HUES48 (cell line): Measurements from ENCODE around the gene LTC4S.

Source experiments
- H3K27ac ChIP-seq: one replicate; pipeline ENCODE4 v1.7.0; 2013; ENCODE audit warnings: low read depth, low read length, inconsistent platforms
- H3K27me3 ChIP-seq: 2 replicates; pipeline ENCODE4 v1.6.1; 2013; ENCODE audit warnings: mild to moderate bottlenecking, low read length; ENCODE audit not compliant: control insufficient read depth, insufficient read depth
- H3K36me3 ChIP-seq: 2 replicates; pipeline ENCODE4 v1.6.1; 2013; ENCODE audit warnings: low read length; ENCODE audit not compliant: control insufficient read depth, insufficient read depth
- H3K4me1 ChIP-seq: 2 replicates; pipeline ENCODE4 v1.6.1; 2013; ENCODE audit warnings: mild to moderate bottlenecking, low read length; ENCODE audit not compliant: control insufficient read depth, insufficient read depth
- H3K4me3 ChIP-seq: 2 replicates; pipeline ENCODE4 v1.5.1; 2013; ENCODE audit warnings: mild to moderate bottlenecking, low read depth, low read length
- H3K9ac ChIP-seq: 2 replicates; pipeline ENCODE4 v1.6.1; 2013; ENCODE audit warnings: mild to moderate bottlenecking, low read depth, low read length, moderate library complexity
- H3K9me3 ChIP-seq: 2 replicates; pipeline ENCODE4 v1.6.1; 2013; ENCODE audit warnings: low read length; ENCODE audit not compliant: control insufficient read depth, insufficient read depth

The LTC4S gene

DNA sequence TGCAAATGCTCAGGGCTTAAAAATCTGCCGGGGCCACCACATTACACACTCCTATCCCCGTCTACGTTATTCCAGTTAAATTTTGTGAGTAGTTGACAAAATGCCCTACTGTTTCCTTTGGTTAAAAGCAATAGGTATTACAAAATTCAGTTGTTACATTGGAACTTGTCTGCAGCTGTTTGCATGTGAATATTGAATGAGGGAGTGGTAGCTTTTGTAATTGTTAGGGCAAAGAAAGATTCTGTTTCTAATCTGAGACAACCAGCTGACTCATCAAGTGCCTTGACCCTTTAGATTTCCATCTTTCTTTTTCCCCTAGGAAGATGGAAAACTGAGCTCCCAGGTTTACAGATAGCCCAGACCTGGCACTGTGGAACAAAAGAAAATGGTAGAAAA lies 31.0 kb upstream of the LTC4S start:
- peak overlapping the region; percentile 65 for H3K27ac ChIP-seq

DNA sequence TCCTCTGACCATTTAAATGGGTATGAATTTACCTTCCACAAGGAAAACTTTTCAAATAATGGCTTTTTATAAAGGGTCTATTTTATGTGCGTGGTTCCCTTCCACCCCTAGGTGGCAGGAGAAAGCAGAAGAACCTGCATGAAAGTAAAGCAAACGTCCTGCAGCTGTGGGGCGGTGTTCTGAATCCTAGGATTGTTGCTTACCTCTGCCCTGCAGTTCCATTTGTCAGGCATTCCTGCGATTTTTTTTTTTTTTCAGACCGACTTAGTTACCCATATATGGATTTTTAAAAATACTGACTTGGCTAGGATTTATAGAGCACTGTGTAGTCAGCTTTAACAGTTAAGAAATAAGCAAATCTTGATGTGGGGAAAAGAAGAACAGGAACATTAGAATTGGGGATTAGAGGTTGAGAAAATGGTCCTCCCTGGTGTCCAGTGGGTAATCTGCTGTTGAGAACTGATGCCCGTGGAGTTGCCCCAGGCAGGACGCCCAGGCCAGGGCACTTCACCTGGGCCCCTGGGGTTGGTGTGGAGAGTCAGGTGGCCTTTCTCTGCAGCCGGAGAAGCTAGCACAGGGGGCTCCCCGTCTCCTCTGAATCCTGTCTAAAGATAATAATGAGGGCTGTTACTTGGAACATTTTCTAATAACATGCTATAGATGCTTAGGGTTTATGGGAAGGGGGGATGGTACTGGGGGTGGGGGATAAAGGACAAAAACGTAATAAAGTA lies 30.4 kb upstream of the LTC4S start:
- Histone ChIP-seq H3K27me3 (no peaks in the 10 kb centered on the region), H3K4me1 (peaks cover 31% of the 10 kb centered on the region), H3K4me3 (no peak overlapping the region), H3K9ac (no peak overlapping the region), H3K27ac (peak overlapping the region; percentile 65), H3K36me3 (peaks cover 32% of the 10 kb centered on the region), H3K9me3 (no peaks in the 10 kb centered on the region)

More for the DNA sequence above, 31.0 kb upstream of the LTC4S start:
- Histone ChIP-seq H3K4me1 (peaks cover 31% of the 10 kb centered on the region), H3K36me3 (peaks cover 29% of the 10 kb centered on the region), H3K4me3 (no peak overlapping the region), H3K9me3 (no peaks in the 10 kb centered on the region), H3K9ac (no peak overlapping the region; the same call in 1 of the 2 replicates), H3K27me3 (no peaks in the 10 kb centered on the region)

DNA sequence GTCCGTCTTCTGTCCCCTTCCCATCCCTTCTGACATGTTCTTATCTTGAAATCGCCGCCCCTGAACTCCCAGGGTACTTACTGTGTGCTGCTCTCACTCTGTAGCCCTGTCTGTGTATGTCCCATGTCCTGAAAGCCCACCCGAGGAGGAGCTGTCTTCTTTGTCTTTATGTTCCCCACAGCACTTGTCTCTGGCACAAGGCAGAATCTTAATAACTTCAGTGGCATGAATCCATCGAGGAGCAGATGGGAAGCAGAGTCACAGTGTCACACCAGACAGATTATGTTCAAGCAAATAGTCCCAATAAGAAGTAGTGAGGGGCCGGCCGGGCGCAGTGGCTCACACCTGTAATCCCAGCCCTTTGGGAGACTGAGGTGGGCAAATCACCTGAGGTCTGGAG lies 29.7 kb upstream of the LTC4S start:
- H3K27ac ChIP-seq = no peak overlapping the region
- H3K9ac ChIP-seq = no peak overlapping the region

DNA sequence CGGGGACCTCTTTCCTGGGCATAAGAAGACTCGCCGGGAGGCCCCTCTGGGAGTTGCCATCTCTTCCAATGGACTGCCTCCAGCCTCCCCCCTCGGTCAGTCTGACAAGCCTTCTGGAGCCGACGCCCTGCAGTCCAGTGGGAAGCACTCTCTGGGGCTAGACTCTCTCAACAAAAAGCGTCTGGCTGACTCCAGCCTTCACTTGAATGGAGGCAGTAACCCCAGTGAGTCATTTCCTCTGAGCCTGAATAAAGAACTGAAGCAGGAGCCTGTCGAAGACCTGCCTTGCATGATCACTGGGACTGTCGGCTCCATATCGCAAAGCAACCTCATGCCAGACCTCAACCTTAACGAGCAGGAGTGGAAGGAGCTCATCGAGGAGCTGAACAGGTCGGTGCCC lies 28.4 kb upstream of the LTC4S start:
- Histone ChIP-seq H3K36me3 (peaks cover 50% of the 10 kb centered on the region), H3K27ac (peak overlapping the region; percentile 50), H3K9ac (no peak overlapping the region), H3K4me3 (no peak overlapping the region), H3K27me3 (no peaks in the 10 kb centered on the region), H3K4me1 (peaks cover 24% of the 10 kb centered on the region), H3K9me3 (no peaks in the 10 kb centered on the region)

More for the DNA sequence above, 29.7 kb upstream of the LTC4S start:
- Histone ChIP-seq H3K4me1 (peaks cover 31% of the 10 kb centered on the region), H3K9me3 (no peaks in the 10 kb centered on the region), H3K27me3 (no peaks in the 10 kb centered on the region), H3K4me3 (no peak overlapping the region), H3K36me3 (peaks cover 38% of the 10 kb centered on the region)

DNA sequence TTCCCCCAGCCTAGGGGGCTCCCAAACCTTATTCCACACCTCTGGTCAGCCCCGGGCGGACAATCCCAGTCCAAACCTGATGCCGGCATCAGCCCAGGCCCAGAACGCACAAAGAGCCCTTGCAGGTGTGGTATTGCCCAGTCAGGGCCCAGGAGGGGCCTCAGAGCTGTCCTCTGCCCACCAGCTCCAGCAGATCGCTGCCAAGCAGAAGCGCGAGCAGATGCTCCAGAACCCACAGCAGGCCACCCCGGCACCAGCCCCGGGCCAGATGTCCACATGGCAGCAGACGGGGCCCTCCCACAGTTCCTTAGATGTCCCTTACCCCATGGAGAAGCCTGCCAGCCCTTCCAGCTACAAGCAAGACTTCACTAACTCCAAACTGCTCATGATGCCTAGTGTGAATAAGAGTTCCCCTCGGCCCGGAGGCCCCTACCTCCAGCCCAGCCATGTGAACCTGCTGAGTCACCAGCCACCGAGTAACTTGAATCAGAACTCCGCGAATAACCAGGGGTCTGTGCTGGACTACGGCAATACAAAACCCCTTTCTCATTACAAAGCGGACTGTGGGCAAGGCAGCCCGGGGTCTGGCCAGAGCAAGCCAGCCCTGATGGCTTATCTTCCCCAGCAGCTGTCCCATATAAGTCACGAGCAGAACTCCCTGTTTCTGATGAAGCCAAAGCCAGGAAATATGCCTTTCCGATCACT lies 27.6 kb upstream of the LTC4S start:
- H3K9ac ChIP-seq = no peak overlapping the region
- H3K27me3 ChIP-seq = no peaks in the 10 kb centered on the region
- H3K4me1 ChIP-seq = peaks cover 23% of the 10 kb centered on the region
- no peaks in the 10 kb centered on the region for H3K9me3 ChIP-seq
- peaks cover 58% of the 10 kb centered on the region for H3K36me3 ChIP-seq
- H3K4me3 ChIP-seq = no peak overlapping the region
- peak overlapping the region; percentile 50 for H3K27ac ChIP-seq

DNA sequence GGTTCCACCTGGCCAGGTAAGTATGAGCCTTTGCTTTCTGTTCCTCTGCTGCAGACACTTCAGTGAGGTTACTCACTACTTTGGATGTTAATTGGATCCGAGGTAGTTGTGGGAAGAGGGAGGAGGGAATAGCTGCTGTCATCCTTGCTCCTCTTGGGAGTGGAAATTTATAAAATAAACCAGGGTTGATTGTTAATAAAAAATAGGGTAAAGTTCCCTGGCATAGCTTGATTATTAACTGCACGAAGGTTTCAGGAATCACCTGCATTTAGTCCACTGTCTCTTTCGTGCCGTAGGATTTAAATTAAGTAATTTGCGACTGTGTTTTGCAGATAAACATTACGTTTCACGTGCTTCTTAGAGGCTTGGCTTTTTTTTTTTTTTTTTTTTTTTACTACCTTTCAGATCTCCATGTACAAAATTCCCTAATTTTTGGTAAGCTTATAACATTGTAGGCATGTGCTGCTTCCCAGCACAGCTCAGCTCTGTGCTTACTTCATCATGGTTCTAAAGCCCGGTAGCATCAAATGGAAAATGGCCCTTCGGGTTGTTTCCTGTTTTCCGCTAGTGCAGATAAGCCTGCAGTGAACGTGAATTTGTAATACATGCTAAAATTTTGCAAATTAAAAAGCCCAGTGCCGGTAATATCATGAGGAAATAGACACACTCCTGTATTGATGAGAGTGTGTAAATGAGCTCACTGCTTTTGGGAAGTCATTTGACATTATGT lies 26.9 kb upstream of the LTC4S start:
- no peak overlapping the region for H3K9ac ChIP-seq
- peaks cover 20% of the 10 kb centered on the region for H3K4me1 ChIP-seq
- no peaks in the 10 kb centered on the region for H3K9me3 ChIP-seq
- peak overlapping the region; percentile 6 for H3K27ac ChIP-seq
- H3K27me3 ChIP-seq = no peaks in the 10 kb centered on the region
- peaks cover 65% of the 10 kb centered on the region for H3K36me3 ChIP-seq
- H3K4me3 ChIP-seq = no peak overlapping the region

DNA sequence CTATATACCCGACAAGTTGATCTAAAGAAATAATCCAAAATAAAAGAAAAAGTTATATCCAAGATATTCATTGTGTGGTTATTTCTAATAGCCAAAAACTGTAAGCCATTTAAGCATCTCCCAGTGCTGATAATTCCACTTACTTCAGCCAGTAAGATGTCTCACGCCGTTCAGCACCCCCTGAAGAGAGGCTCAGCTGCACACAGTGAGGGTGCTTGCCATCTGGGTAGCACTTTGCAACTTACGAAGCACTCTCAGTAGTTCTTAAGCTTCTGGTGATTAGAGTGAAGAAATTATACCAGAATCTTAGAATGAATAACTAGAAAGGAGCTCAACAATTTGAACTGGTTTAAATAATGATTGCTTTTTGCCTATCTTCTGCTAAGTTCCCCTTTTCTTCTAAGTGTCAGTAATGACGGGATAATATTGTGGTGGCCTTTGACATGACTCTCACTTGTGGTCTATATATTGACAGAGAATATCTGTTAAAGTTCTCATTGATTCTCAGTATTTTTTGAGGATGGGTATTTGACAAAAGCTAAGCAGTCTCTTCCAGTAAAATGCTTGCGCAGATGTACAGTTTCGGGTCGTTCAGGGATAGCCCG lies 26.2 kb upstream of the LTC4S start:
- no peaks in the 10 kb centered on the region for H3K27me3 ChIP-seq

DNA sequence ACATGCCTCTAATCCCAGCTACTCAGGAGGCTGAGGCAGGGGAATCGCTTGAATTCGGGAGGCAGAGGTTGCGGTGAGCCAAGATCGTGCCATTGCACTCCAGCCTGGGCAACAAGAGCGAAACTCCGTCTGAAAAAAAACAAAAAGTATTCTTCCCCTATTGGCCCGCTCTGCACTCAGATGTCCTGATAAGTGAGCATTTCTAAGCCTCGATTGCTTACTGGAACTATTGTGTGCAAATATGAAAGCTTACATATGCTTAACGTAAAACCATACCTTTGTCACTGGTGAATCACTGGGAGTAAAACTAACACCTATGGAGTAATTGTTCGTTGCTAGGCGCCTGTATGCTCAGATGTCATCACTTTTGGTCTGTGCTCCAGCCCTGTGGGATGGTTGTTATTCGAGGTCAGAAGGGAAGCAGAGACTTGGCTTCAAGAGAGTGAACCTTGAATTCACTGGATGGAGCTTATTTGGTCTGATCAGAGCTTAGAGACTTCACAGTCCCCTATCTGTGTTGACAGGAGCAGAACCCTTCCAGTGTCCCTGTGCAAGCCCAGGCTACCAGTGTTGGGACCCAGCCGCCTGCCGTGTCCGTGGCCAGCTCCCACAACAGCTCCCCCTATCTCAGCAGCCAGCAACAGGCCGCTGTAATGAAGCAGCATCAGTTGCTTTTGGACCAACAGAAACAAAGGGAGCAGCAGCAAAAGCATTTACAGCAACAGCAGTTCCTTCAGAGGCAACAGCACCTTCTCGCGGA lies 25.3 kb upstream of the LTC4S start:
- Histone ChIP-seq H3K4me3 (no peak overlapping the region), H3K9ac (no peak overlapping the region), H3K9me3 (no peaks in the 10 kb centered on the region), H3K36me3 (peaks cover 80% of the 10 kb centered on the region), H3K4me1 (peaks cover 5% of the 10 kb centered on the region), H3K27me3 (no peaks in the 10 kb centered on the region), H3K27ac (no peak overlapping the region)

More for the DNA sequence above, 26.2 kb upstream of the LTC4S start:
- H3K4me1 ChIP-seq = peaks cover 13% of the 10 kb centered on the region
- H3K9me3 ChIP-seq = no peaks in the 10 kb centered on the region
- no peak overlapping the region for H3K4me3 ChIP-seq
- H3K9ac ChIP-seq = no peak overlapping the region
- peaks cover 72% of the 10 kb centered on the region for H3K36me3 ChIP-seq
- no peak overlapping the region for H3K27ac ChIP-seq

DNA sequence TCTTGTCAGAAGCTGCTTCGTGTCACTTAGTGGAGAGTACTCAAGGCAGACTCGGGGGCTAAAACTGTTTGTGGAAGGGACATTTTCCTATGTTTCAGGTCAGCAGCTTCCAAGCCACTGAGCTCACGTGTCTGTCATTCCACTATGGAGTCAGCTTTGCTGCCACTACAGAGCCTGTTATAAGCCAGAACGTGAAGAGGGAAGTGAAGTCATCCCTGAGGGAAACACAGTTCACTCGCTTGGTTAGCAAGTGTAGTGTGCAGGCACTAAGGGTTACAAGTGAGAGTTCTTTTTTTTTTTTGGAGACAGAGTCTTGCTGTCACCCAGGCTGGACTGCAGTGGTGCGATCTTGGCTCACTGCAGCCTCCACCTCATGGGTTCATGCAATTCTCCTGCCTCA lies 24.5 kb upstream of the LTC4S start:
- Histone ChIP-seq H3K4me3 (no peak overlapping the region), H3K36me3 (peaks cover 87% of the 10 kb centered on the region), H3K27ac (no peak overlapping the region), H3K9me3 (no peaks in the 10 kb centered on the region), H3K4me1 (no peaks in the 10 kb centered on the region), H3K27me3 (no peaks in the 10 kb centered on the region), H3K9ac (no peak overlapping the region)

DNA sequence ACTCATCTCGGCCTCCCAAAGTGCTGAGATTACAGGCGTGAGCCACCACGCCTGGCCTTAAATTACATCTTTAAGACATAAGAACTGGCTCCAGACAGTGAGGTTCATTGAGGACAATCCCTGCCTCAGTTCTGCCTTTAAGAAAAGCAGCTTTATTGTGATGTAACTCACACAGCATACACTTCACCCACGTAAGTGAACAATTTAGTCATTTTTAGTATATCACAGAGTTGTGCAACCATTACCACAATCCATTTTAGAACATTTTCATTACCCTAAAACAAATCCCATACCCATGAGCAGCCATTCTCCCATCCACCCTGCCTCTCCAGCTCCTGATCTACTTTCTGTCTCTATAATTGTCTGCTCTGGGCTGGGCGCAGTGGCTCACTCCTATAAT lies 24.0 kb upstream of the LTC4S start:
- no peak overlapping the region for H3K4me3 ChIP-seq
- H3K27ac ChIP-seq = no peak overlapping the region
- no peak overlapping the region for H3K9ac ChIP-seq
- H3K27me3 ChIP-seq = no peaks in the 10 kb centered on the region
- H3K36me3 ChIP-seq = peaks cover 93% of the 10 kb centered on the region
- H3K4me1 ChIP-seq = no peaks in the 10 kb centered on the region
- H3K9me3 ChIP-seq = no peaks in the 10 kb centered on the region
